HEK293 (cell line): ENCODE data around the gene KIAA1671.

Experiments
- CTCF ChIA-PET: fragments of 350-600 bp; formaldehyde crosslinking; extraction: SDS; loops from one replicate; lab custom pipeline; 2021; ENCODE audit warnings: antibody characterized with exemption; lab: Yijun Ruan, JAX
- POLR2A ChIA-PET: fragments of 300-600 bp; formaldehyde crosslinking; extraction: SDS; loops from one replicate; lab custom pipeline; 2020; ENCODE audit warnings: antibody characterized with exemption, inconsistent platforms; lab: Yijun Ruan, JAX
- H3K27ac ChIP-seq: fragments of 200-500 bp; sonication (Bioruptor generic); 2 replicates; pipeline ENCODE4 v1.5.1; 2014; ENCODE audit warnings: low read depth, low read length, control low read depth, inconsistent platforms; ENCODE audit errors: extremely low read depth
- H3K36me3 ChIP-seq, 2 experiments: fragments of 200-500 bp in 1 of 2; sonication (Bioruptor generic) in 1 of 2; 1 replicate in 1 of 2; 2 replicates in 1 of 2; pipeline ENCODE4 v1.5.1; 2014 to 2017; ENCODE audit warnings: inconsistent platforms in 2 of 2, low read length in 2 of 2; ENCODE audit not compliant: control insufficient read depth in 2 of 2, insufficient read depth in 1 of 2
- H3K4me1 ChIP-seq: fragments of 200-500 bp; sonication (Bioruptor generic); 2 replicates; pipeline ENCODE4 v1.5.1; 2014; ENCODE audit warnings: mild to moderate bottlenecking, low read length, inconsistent platforms; ENCODE audit not compliant: control insufficient read depth, insufficient read depth
- H3K4me3 ChIP-seq: 2 replicates; pipeline ENCODE4 v1.5.1; 2011; ENCODE audit warnings: low read depth, mild to moderate bottlenecking, control low read depth, low read length, moderate library complexity
- H3K9me3 ChIP-seq: fragments of 200-500 bp; sonication (Bioruptor generic); 2 replicates; pipeline ENCODE4 v1.5.1; 2014; ENCODE audit warnings: low read depth, low read length, inconsistent platforms; ENCODE audit not compliant: control insufficient read depth, insufficient read depth
- IKZF3 ChIP-seq: fragments of 450-650 bp; IDR thresholded peaks from 2 replicates; pipeline ENCODE4 v1.5.0; 2018; ENCODE audit warnings: missing biosample characterization, mild to moderate bottlenecking, missing genetic modification characterization, moderate library complexity
- ZFP37 ChIP-seq: fragments of 450-650 bp; formaldehyde crosslinking; IDR thresholded peaks from 2 replicates; pipeline ENCODE4 v1.5.1; 2016; ENCODE audit warnings: missing biosample characterization, missing genetic modification characterization
- ZNF121 ChIP-seq: fragments of 450-650 bp; formaldehyde crosslinking; IDR thresholded peaks from 2 replicates; pipeline ENCODE4 v1.5.1; 2016; ENCODE audit warnings: missing biosample characterization, missing genetic modification characterization
- ZNF138 ChIP-seq: fragments of 450-650 bp; formaldehyde crosslinking; IDR thresholded peaks from 2 replicates; pipeline ENCODE4 v1.5.1; 2016; ENCODE audit warnings: missing biosample characterization, missing genetic modification characterization, borderline replicate concordance
- ZNF157 ChIP-seq: fragments of 450-650 bp; formaldehyde crosslinking; IDR thresholded peaks from 2 replicates; pipeline ENCODE4 v1.5.1; 2016; ENCODE audit warnings: missing biosample characterization, missing genetic modification characterization
- ZNF202 ChIP-seq: fragments of 450-650 bp; formaldehyde crosslinking; IDR thresholded peaks from 2 replicates; pipeline ENCODE4 v1.5.1; 2016; ENCODE audit warnings: missing biosample characterization, missing genetic modification characterization, borderline replicate concordance
- ZNF266 ChIP-seq: fragments of 450-650 bp; formaldehyde crosslinking; IDR thresholded peaks from 2 replicates; pipeline ENCODE4 v1.5.1; 2016; ENCODE audit warnings: missing biosample characterization, missing genetic modification characterization, low read depth
- ZNF350 ChIP-seq: fragments of 450-650 bp; formaldehyde crosslinking; IDR thresholded peaks from 2 replicates; pipeline ENCODE4 v1.5.0; 2017; ENCODE audit warnings: missing biosample characterization, mild to moderate bottlenecking, missing genetic modification characterization
- ZNF394 ChIP-seq: fragments of 450-650 bp; formaldehyde crosslinking; IDR thresholded peaks from 2 replicates; pipeline ENCODE4 v1.5.1; 2016; ENCODE audit warnings: missing biosample characterization, missing genetic modification characterization, mild to moderate bottlenecking, moderate library complexity, borderline replicate concordance
- ZNF529 ChIP-seq: fragments of 450-650 bp; formaldehyde crosslinking; IDR thresholded peaks from 2 replicates; pipeline ENCODE4 v1.5.1; 2017; ENCODE audit warnings: missing genetic modification characterization, missing biosample characterization; ENCODE audit not compliant: insufficient replicate concordance
- ZNF549 ChIP-seq: fragments of 450-650 bp; IDR thresholded peaks from 2 replicates; pipeline ENCODE4 v1.5.1; 2018; ENCODE audit warnings: missing biosample characterization, missing genetic modification characterization, mild to moderate bottlenecking, inconsistent platforms, moderate library complexity
- ZNF664 ChIP-seq: fragments of 450-650 bp; formaldehyde crosslinking; IDR thresholded peaks from 2 replicates; pipeline ENCODE4 v1.5.1; 2016; ENCODE audit warnings: missing biosample characterization, missing genetic modification characterization
- ZNF768 ChIP-seq: fragments of 450-650 bp; formaldehyde crosslinking; IDR thresholded peaks from 2 replicates; pipeline ENCODE4 v1.5.1; 2018; ENCODE audit warnings: missing biosample characterization, mild to moderate bottlenecking, missing genetic modification characterization
- ZNF792 ChIP-seq: fragments of 450-650 bp; formaldehyde crosslinking; IDR thresholded peaks from 2 replicates; pipeline ENCODE4 v1.5.1; 2016; ENCODE audit warnings: missing biosample characterization, missing genetic modification characterization
- TF ChIP-seq, protein P1 (sequence below): sonication (generic); formaldehyde crosslinking; IDR thresholded peaks from 2 replicates; pipeline ENCODE4 v1.8.1; 2022; ENCODE audit warnings: mild to moderate bottlenecking, moderate library complexity, missing genetic modification reagents
- TF ChIP-seq, protein P2 (sequence below): fragments of 450-650 bp; formaldehyde crosslinking; IDR thresholded peaks from 2 replicates; pipeline ENCODE4 v1.5.1; 2017; ENCODE audit warnings: missing biosample characterization, missing genetic modification characterization
- TF ChIP-seq, protein P3 (sequence below): fragments of 450-650 bp; formaldehyde crosslinking; IDR thresholded peaks from 2 replicates; pipeline ENCODE4 v1.5.1; 2016; ENCODE audit warnings: missing biosample characterization, missing genetic modification characterization

Gene KIAA1671

DNA sequence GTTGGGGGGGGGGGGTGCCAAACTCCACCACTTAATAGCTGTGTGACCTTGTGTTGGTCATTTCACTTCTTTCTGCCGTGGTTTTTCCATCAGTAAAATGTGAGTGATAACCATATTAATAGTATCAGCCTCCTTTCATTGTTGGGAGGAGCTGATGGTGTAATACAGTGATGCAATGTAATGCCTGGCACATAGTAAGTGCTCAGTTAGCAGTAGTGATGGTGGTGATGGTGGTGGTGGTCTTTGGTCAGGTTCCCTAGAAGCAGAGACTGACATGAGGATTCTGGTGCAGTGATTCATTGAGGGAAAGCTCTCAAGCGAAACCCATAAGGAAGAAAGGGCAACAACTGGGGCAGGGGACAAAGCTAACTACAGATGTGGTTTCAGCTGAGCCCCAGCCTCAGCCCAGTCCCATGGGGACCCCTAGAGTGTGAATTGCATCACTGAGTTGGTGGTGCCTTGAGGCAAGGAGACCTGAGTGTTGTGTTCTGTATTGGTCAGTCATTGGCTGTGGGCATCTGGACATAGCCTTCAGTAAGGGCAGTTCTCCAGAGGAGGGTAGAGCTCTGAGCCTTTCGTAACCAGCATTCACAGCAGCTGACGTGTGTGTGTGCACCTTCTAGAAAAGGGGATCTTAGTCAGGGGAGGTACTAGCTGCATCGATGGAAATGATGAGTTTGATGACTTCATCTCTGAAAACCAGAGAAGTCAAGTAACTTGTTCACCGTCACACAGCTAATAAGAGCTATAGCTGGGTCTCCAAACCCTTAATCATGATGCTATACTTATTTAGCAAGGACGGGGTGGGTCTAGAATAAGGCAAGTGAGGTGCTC, 153.5 kb downstream of the KIAA1671 start:
- CTCF ChIA-PET: interaction anchor here (0.6 to 1.5 kb wide), 5 partner anchors 26 to 92 kb away, joined by 3 to 5 read pairs (median 5); no protein-coding TSS in a partner anchor
- Histone ChIP-seq H3K4me3 (no peak overlapping the region), H3K27ac (no peak overlapping the region), H3K9me3 (no peaks in the 10 kb centered on the region), H3K36me3 (no peaks in the 10 kb centered on the region), H3K4me1 (no peaks in the 10 kb centered on the region)
- peak; percentile 97 for TF ChIP-seq ZNF664 (tag by site-specific recombination)
- TF ChIP-seq ZNF350 (tag by site-specific recombination): no peak
- 0 out of 2 replicates have a peak, but pooled peaks have one; percentile 35 for TF ChIP-seq ZNF768 (tag by site-specific recombination)
- no peak for TF ChIP-seq ZNF792 (tag by site-specific recombination)
- no peak for TF ChIP-seq ZFP37 (tag by site-specific recombination)
- TF ChIP-seq ZNF202 (tag by site-specific recombination): no peak
- POLR2A ChIA-PET: no interaction called here

DNA sequence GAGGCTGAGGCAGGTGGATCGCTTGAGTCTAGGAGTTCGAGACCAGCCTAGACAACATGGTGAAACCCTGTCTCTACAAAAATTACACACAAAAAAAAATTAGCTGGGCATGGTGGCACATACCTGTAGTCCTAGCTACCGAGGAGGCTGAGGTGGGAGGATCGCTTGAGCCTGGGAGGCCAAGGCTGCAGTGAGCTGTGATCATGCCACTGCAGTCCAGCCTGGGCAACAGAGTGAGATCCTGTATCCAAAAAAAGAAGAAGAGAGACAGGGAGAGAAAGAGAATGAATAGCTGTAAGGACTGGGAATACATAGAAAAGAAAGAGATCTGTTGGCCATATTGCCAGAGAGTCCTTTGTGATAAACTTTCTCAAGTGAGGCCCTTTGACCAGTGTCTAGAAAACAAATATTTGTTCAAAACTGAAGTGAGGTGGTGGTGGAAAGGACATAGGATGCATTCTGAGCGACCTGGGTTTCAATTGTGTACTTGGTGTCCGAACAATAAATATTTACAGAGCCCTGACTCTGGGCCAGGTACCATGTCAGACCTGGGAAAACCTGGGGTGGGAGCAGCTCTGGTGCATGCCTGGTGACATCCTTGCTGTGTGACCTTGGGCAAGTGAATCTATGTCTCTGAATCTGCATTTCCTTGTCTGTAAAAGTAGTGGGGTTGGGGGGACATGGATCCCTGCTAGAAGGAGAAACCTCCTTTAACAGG, 157.5 kb downstream of the KIAA1671 start:
- POLR2A ChIA-PET: no interaction called here
- CTCF ChIA-PET: interaction anchor here (0.6 to 2.2 kb wide), 14 partner anchors 8 to 223 kb away, joined by 3 to 12 read pairs (median 5); no protein-coding TSS in a partner anchor
- H3K27ac ChIP-seq: no peak overlapping the region
- H3K9me3 ChIP-seq: no peaks in the 10 kb centered on the region
- no peak overlapping the region for H3K4me3 ChIP-seq
- H3K36me3 ChIP-seq: peaks cover 0 to 5% of the 10 kb centered on the region in 2 experiments; a peak in 1 of 3 replicates
- H3K4me1 ChIP-seq: peaks cover 4% of the 10 kb centered on the region; the same call in 1 of the 2 replicates
- TF ChIP-seq ZNF768 (tag by site-specific recombination) (0 out of 2 replicates have a peak, but pooled peaks have one; percentile 44), ZNF121 (tag by site-specific recombination) (peak; percentile 58; the same call in 1 of the 2 replicates), ZNF138 (tag by site-specific recombination) (no peak)

DNA sequence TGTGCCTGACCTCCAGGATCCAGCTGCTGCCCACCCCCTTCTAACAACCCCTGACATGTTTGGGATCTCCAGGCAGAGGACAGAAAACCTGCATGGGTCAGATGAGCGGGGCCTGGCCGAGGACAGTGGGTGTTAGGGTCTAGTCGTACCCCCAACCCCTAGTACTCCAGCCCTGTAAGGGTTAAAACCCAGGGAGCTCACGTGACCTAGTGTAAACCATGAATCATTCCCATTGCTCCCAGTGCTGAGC, 158.0 kb downstream of the KIAA1671 start:
- H3K4me3 ChIP-seq: peak overlapping the region; percentile 74
- H3K27ac ChIP-seq: no peak overlapping the region; the same call in 1 of the 2 replicates
- POLR2A ChIA-PET: no interaction called here
- peaks cover 0 to 5% of the 10 kb centered on the region in 2 experiments; a peak in 1 of 3 replicates for H3K36me3 ChIP-seq
- CTCF ChIA-PET: interaction anchor here (0.6 to 2.2 kb wide), 14 partner anchors 9 to 223 kb away, joined by 3 to 12 read pairs (median 5); no protein-coding TSS in a partner anchor
- no peak for TF ChIP-seq ZNF266
- 0 out of 2 replicates have a peak, but pooled peaks have one; percentile 83 for TF ChIP-seq IKZF3
- TF ChIP-seq, protein P1, sequence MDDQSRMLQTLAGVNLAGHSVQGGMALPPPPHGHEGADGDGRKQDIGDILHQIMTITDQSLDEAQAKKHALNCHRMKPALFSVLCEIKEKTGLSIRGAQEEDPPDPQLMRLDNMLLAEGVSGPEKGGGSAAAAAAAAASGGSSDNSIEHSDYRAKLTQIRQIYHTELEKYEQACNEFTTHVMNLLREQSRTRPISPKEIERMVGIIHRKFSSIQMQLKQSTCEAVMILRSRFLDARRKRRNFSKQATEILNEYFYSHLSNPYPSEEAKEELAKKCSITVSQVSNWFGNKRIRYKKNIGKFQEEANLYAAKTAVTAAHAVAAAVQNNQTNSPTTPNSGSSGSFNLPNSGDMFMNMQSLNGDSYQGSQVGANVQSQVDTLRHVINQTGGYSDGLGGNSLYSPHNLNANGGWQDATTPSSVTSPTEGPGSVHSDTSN: 0 out of 2 replicates have a peak, but pooled peaks have one; percentile 37
- TF ChIP-seq, protein P2, sequence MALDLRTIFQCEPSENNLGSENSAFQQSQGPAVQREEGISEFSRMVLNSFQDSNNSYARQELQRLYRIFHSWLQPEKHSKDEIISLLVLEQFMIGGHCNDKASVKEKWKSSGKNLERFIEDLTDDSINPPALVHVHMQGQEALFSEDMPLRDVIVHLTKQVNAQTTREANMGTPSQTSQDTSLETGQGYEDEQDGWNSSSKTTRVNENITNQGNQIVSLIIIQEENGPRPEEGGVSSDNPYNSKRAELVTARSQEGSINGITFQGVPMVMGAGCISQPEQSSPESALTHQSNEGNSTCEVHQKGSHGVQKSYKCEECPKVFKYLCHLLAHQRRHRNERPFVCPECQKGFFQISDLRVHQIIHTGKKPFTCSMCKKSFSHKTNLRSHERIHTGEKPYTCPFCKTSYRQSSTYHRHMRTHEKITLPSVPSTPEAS (tag by site-specific recombination): no peak
- no peak for TF ChIP-seq ZNF529 (tag by site-specific recombination)
- no peak for TF ChIP-seq ZNF549 (tag by site-specific recombination)
- no peak for TF ChIP-seq ZNF157 (tag by site-specific recombination)
- TF ChIP-seq ZNF394 (tag by site-specific recombination): no peak
- TF ChIP-seq, protein P3, sequence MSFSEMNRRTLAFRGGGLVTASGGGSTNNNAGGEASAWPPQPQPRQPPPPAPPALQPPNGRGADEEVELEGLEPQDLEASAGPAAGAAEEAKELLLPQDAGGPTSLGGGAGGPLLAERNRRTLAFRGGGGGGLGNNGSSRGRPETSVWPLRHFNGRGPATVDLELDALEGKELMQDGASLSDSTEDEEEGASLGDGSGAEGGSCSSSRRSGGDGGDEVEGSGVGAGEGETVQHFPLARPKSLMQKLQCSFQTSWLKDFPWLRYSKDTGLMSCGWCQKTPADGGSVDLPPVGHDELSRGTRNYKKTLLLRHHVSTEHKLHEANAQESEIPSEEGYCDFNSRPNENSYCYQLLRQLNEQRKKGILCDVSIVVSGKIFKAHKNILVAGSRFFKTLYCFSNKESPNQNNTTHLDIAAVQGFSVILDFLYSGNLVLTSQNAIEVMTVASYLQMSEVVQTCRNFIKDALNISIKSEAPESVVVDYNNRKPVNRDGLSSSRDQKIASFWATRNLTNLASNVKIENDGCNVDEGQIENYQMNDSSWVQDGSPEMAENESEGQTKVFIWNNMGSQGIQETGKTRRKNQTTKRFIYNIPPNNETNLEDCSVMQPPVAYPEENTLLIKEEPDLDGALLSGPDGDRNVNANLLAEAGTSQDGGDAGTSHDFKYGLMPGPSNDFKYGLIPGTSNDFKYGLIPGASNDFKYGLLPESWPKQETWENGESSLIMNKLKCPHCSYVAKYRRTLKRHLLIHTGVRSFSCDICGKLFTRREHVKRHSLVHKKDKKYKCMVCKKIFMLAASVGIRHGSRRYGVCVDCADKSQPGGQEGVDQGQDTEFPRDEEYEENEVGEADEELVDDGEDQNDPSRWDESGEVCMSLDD (tag by site-specific recombination): 0 out of 2 replicates have a peak, but pooled peaks have one; percentile 4
- peaks cover 4% of the 10 kb centered on the region; the same call in 1 of the 2 replicates for H3K4me1 ChIP-seq
- no peaks in the 10 kb centered on the region for H3K9me3 ChIP-seq
